NCI-H146 (cell line): ENCODE data around the gene MYB.
"Not testable (repeated sequence)": the region's sequence is repeated elsewhere in the genome, so short reads cannot be mapped to it uniquely, and the experiment has no call there.

ENCODE experiments used
- DNase-seq: peaks from one replicate; lab custom pipeline; 2025; lab: John Stamatoyannopoulos, UW

Gene MYB

DNA sequence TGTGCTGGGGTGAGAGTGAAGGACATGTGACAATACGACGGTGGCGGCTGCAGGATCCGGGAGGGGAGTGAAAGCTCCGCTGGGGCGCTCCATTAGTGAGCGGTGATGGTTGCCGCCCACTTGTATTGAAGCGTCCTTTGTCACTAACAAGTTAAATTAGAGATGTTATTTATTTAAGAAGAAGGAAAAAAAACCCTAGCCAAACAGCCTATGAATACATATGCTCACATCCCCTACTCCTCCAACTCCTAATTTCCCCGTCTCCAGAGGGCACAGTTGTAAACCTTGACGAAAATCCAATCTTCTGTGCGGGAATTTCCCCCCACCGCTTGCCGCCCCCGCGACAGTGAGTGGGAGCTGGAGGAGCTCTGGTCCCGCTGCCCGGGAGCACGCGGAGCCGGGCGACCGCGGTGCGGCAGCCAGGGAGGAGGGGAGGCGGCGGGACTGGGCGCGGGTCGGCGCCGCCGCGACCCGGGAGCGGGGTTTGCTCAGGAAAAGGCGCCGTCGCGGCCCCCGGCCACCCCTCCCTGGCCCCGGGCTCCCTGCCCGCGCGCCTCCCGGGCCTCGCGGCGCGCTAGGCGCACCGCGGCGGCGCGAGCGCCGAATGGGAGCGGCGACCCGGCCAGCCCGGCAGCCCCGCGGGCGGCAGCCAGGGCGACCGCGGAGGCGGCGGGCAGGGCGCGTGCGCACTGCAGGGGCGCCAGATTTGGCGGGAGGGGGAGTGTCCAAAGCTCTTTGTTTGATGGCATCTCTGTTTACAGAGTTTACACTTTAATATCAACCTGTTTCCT, at the start of gene MYB:
Gene MYB (plus strand): TSS at position 767 of the 791 bp plus-strand sequence. CDS start 206 bp downstream, outside the sequence.
- DNase-seq = peak; percentile 92

DNA sequence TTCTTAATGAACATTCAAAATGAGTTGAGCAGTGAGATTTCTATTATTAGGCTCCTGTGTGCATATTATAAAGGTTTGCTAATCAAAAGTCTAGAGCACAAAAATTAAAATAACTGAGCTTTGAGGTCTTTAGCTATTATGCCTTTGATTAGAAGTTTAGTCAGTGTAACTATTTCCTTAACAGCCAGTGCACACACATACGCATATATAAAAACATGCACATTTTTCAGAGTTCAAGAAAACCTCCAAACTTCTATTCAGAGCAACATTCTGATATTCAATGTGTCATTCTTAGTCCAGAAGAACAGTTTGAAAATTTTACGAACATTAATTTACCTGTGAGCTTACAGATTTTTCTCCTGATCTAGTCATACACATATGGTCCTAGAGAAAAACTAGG, 48.3 kb upstream of the MYB start:
- DNase-seq = no peak

DNA sequence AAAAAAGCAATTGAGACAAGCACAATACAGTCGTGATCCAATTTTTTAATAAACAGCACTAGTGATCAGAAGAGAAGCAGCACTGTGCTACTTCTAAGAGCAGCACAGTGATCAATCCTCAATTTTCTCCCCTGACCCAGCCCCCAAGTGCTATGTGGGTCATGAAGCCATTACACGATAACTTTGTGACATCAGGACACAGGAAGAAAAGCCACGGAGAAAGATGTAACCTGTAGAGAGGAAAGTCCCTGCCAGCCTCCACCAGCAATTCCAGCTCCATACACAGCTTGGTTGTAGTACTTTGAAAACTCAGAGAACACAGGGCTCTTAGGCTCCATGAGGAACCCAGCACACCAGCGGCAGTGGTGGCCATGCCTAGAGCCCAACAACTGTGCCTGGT, 45.3 kb upstream of the MYB start:
- no peak for DNase-seq

DNA sequence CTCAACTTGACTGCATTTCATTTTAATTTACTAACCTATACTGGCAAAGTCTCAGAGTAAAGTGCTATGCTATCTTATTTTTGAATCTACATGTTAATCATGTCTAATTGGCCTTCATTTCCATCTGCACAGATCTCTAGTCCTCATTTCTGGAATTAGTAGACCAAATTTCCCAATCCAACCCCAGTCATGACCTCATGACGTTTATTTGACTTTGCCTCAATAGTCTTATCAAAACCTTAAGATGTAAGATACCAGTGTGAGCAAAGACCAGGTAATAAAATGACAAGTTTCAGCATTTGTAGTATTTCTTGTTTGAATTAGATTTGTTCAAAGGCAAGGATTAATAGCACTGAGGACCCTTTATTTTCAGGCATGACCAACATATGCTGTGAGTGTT, 43.3 kb upstream of the MYB start:
- no peak for DNase-seq

DNA sequence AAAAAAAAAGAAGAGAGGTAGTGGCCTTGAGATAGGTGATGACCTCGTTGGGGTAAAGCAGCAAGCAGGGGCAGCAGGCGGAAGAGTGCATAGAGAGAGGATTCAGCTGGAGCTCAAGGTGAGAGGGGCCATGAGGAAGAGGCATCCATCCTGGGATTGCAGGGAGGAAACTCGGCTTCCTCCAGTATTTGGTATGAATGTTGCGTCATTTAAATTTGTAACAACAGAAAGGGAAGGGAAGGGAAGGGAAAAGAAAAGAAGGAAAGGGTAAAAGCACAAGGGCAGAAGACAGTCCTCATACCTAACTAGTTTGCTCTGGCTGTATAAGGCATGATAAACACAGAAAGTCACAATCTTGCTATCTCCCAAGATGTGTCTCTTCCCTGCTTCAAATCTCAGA, 39.9 kb upstream of the MYB start:
- DNase-seq = no peak

DNA sequence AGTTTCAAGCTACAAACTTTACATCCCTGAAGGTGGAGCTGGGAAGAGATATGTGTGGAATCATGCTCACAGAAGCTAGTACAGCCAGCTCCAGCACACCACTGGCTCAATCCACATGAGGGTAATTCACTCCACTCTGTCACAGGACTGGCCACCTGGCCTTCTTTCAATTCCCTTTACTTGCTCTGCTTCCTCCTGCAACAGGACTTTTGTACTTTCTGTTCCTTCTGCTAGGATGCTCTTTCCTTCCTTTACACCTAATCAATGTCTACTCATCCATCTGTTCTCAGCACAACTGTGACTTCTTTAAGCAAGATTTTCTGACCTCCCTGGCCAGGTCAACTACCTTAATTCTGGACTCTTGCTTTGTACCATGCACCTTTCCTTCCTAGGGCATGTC, 39.4 kb upstream of the MYB start:
- no peak for DNase-seq

DNA sequence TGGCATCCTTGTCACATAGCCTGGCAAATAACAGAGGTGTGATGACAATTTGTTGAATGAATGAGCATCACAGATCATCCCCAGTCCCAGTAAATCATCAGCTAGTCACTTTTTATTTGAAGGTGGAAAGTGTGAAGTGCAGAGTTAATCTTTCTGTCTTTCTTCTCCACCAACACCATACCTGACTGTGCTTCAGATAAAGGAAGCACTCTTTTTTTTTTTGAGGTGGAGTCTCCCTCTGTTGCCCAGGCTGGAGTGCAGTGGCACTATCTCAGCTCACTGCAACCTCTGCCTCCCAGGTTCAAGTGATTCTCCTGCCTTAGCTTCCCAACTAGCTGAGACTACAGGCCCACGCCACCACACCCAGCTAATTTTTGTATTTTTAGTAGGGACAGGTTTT, 38.9 kb upstream of the MYB start:
- not testable (repeated sequence) for DNase-seq

DNA sequence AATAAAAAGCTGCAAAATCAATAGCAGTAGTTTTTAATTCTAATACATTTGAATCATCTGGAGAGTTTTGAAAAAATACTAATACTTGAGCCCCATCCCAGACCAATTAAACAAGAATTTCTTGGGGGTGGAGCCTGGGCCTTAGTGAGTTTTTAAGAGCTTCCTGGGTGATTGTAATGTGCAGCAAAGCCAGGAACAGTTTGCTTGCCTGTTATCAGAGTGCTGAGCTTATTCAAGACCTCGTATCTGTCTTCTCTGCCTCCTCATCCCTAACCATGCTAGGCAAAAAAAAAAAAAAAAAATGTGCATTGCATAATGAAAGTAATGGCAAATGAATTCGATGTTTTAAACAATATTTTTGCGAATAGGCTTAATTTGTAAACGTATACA, 36.4 kb upstream of the MYB start:
- DNase-seq = no peak

DNA sequence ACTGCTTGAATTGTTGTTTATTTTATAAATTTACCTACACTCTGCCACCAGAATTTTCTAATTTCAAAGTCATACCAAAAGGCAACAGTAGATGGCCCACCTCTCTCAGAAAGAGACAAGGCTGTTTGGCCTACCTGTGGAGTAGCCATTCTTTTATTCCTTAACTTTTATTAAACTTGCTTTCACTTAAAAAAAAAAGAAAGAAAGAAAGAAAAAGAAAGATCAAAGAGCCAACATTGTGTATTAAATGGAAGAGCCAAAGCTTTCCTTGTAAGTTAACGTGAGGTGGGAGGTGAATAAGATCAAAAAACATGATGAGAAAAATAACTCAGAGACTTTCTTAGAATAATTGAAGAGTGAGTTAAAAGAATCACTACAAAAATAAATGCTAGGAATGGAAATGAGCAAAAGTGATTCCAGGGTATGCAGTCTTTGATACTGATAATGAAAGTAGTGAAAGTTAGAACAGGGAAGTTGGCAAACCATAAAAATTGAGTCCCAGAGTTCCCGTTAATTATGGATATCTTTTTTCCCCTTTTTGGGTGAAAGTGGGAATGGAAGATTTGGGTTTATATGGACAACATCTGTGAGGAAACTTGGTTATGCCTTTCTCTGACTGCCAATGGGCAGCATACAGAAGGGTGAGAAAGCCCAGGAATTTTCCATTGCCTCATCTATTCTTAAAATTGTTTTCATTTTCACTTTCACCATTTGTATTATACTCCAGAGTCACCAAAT, 35.9 kb upstream of the MYB start:
- peak; percentile 40 for DNase-seq

DNA sequence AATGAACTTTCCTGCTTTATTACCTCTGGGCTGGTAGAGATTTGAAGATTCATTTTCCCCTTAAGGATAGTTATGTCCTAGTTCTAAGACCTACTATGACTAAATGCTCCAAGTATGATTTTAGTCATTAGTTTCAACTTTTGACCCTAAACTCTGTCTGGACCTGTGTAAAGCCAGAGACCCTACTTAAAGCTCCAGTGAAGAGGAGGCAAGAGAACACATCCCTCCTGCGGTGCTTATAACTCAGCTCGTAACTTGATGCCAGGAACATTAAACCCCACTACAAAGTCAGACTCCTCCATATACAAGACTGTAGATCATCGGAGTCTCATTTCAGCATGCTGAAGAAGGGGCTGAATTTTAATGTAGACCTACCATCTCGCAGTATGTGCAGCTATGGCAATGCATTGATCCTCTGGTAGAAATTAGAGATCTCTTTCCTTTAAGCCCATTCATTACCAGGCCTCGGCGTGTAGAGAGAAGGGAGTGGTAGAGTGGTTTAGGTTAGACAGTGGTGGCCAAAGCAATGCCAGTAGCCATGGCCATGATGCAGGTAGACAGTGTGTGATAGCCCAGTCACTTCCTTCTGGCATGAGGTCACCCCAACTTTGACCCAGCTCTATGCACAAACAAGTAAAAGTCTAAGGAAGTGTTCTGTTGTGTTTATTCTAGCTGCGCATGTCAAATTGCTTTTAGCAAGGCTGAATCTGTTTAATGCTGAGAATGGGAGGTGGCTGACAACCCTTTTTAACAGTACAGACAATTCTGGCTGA, 34.8 kb upstream of the MYB start:
- peak; percentile 19 for DNase-seq

DNA sequence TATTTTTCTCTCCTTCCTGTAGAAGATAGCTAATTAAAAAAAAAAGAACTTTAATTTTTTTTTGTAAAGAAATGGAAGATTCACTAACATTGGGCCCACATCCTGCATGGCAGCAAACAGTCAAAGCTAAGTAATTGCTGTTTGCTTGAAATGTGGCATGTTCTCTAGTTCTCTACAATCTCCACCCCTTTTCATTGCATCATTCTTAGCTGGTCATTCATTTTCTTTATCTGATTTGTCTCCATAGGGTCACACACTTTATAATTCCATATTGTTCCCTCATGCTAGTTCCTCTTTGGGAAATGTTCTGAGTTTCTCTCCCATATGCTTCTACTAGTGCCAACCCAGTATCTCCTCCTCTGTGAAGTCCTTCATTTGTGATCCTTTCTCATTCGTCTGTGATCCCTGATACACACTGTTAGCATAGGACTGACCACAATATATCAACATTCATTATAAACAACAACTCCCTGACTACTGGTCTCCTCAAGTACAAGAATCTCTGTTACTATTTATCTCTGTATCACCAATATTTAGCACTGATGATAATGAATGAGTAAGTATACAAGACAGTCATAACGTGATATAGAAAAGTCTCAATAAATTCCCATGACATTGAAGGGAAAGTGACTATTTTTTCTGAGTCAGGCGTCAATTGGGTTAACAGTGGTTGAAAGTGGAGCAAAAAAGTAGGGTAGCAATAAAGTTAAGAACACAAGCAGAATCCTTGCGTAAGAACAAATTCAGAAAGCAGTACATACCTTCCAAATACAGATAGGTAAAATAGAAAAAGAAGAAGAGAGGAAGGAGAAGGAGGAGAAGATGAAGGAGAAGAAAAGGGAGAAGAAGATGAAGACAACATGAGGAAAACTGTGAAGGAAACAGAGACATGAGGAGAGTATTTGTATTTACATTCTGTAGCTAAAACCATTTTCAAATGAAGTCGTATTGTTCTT, 33.2 kb upstream of the MYB start:
- no peak for DNase-seq

DNA sequence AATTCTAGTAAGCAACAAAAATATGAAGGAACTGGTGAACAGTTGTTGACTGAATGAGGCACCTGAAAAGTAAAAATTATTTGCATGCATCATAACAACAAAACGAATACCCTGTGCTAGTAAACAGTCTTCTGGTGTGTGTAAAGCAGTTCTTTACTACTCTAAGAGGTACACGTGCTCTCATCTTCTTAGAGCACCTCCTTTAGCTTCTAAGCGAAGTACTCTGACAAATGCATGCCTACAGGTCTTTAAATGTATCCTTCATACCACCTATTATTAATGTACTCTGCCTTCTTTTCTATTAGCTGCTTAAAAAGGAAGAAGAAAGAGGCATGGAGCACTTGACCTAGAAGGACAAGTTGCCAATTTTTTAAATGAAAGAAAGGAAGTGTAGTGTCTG, 32.2 kb upstream of the MYB start:
- DNase-seq = no peak

DNA sequence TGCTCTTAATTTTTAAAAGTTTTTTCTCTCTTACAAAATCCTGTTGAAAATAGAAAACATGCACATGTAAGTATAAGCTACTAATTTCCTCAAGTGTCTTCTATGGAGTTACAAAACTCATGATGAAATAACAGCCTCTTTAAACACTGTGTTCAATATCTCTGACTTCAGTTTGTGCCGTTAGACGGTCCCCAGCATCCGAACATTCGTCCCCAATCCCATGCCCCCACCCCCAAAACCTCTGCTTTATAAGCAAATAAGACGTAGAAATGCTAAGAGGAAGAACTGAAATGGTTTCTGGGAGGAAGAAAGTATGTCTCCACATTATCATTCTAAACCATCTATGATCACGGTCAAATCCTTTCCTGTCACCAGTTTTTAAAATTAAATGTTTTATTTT, 31.7 kb upstream of the MYB start:
- no peak for DNase-seq

DNA sequence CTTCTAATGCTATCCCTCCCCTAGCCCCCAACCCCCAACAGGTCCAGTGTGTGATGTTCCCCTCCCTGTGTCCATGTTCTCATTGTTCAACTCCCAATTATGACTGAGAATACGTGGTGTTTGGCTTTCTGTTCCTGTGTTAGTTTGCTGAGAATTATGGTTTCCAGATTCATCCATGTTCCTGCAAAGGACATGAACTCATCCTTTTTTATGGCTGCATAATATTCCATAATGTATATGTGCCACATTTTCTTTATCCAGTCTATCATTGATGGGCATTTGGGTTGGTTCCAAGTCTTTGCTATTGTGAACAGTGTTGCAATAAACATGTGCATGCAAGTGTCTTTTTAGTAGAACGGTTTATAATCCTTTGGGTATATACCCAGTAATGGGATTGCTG, 30.6 kb upstream of the MYB start:
- not testable (repeated sequence) for DNase-seq

DNA sequence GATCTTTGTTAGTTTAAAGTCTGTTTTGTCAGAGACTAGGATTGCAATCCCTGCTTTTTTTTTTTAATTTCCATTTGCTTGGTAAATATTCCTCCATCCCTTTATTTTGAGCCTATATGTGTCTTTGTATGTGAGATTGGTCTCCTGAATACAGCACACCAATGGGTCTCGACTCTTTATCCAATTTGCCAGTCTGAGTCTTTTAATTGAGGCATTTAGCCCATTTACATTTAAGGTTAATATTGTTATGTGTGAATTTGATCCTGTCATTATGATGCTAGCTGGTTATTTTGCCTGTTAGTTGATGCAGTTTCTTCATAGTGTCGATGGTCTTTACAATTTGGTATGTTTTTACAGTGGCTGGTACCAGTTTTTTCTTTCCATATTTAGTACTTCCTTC, 27.0 kb upstream of the MYB start:
- not testable (repeated sequence) for DNase-seq

DNA sequence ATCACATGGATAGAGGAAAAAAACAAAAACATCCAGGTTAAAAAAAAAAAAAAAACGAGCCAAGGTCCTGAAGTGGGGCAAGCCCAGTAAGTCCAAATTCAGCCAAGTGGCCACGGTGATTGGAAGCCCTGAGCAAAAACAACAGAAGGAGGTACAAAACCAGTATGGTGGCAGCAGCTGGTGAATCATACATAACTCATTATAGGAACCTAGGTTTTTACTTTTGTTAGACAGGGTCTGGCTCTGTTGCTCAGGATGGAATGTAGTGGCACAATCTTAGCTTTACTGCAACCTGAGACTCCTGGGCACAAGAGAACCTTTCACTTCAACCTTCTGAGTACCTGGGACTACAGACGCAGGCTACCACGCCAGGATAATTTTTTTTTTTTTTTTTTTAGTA, 22.7 kb upstream of the MYB start:
- no peak for DNase-seq

DNA sequence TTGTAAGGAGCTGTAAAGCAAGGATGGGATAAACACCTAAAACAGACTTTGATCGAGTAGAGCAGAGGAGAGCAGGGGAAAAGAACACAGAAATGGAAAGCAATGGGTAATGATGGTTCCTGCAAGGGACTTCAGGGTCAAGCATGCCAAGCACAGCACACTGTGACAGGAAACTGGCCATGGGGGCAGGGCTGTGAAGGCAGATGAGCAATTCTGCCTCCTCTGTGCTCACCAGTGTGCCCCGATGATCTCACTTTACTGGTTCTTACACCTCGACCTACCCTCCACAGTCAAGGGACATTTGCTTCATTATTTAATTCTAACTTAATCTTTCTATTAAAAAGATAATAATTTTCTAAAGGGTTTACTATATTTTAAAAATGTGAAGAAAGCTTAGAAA, 21.6 kb upstream of the MYB start:
- DNase-seq = no peak

DNA sequence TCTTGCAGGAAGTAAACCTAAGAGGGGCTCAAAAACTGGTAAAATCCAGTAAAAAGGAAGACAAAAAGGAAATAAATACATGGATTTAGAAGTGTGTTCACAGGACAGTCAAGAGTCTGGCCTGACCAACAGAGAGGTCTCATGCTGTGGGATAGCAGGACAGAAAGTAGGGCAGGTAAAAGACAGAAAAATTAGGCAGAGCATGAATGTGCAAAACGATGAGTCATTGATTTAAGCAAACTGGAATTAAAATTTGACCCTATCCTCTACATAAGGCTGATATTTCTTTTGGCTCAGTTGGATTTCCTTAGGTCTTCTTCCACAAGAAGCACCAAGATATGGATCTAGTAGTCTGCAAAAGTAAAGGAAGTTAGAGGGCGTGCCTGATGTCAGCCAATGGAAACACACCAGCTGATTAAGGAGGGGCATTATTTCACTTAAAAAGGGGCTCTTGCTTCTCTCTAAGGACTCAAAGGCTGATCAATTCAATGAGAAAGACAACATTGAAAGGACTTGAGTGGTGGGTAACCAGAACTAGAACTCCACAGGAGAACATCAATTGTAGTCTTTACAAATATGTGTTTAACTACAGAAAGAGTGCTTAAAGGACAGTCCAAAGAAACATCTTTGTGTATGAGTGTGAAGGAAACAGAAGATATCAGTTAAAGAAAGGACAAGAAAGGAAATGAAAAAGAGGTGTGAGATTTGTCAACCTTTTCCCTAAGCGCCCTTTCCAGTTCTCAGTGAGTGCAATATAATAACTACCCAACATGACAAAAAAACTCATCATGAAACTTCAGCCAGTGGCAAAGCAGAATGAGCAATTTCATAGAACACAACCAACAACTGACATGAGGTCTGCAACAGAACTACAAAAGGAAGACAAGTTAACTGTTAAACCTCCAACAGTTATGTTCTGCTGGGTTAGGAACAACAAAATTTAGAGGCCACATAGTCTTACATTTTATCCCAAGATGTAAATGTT, 19.4 kb upstream of the MYB start:
- no peak for DNase-seq

DNA sequence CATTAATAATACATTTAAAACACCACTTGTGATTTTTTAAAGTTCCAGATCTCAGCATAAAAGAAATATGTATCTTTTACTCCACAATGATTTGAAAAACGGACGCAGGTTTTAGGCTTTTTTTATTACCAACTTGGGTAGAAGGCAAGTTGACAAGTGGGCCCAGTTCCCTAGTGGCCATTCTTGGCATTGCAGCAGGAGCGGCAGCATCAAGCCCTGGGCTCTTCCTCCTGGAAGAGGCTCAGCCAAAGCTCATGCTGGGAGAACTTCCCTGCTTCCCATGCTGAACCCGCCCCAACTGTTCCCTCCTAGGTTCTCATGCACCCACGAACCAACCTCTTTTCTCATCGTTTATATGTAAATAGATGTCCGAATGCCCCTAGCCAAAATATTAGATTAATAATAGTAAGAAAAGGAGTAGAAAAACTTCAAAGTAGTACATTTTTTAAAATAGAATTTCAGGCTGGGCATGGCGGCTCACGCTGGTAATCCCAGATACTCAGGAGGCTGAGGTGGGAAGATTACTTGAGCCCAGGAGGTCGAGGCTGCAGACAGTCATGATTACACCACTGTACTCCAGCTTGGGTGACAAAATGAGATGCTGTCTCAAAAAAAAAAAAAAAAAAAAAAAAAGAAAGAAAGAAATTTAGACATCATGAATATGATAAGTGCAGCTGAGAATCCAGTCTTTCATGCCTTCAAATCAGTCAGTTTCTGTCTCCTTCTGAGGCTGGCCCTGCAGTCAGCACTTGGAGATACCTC, 18.2 kb upstream of the MYB start:
- peak; percentile 76 for DNase-seq

DNA sequence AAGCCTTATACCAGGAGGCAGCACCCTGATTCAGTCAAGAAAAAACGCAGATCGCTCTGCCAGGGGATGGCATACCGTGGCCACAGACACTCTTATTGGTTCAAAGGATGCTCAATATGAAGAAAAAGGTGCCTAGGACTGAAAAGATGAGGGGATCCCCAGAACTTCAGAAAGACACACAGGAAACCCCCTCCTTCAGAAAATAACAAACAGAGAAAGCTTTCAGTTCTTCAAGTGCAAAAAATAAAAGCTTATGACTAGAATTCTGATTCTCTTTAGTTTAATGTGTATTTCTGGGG, 17.7 kb upstream of the MYB start:
- DNase-seq = no peak
